Head of caudate nucleus (tissue), 42 donors: ENCODE results near the gene TTC27.
A peak's percentile ranks its signal among the peaks of the same experiment; 100 is the strongest.
"Not testable (repeated sequence)": the region's sequence is repeated elsewhere in the genome, so short reads cannot be mapped to it uniquely, and the experiment has no call there.

ENCODE experiments used
- DNase-seq, 42 donors: peaks; one replicate each; pipeline versions ENCODE4 v3.0.0 to v3.0.0-alpha.2; 2020 to 2021; ENCODE audit warnings: mixed read lengths in 7 of 42
- intact Hi-C: fragments of 100-400 bp; cut with DNase I; formaldehyde crosslinking; loops from one replicate; pipeline ENCODE4 v1.15.0; 2022

The TTC27 gene

GRCh38 chr2:32743480-32744236 is 115.8 kb downstream of the TTC27 start:
- DNase-seq = no peak
- intact Hi-C loops = no loop called here

- no peak for DNase-seq
- intact Hi-C loops = no loop called here
Measured at GRCh38 chr2:32745191-32745590, 117.3 kb downstream of the TTC27 start.

GRCh38 chr2:32745675-32746074 is 117.8 kb downstream of the TTC27 start:
- no peak for DNase-seq
- intact Hi-C loops = no loop called here

- intact Hi-C loops = no loop called here
- DNase-seq = no peak
Measured at GRCh38 chr2:32746669-32747068, 118.8 kb downstream of the TTC27 start.

GRCh38 chr2:32748158-32748557 is 120.3 kb downstream of the TTC27 start:
- DNase-seq = no peak
- intact Hi-C loops = no loop called here

- intact Hi-C loops = no loop called here
- no peak for DNase-seq
Measured at GRCh38 chr2:32750880-32751279, 123.0 kb downstream of the TTC27 start.

- DNase-seq = no peak
- intact Hi-C loops = no loop called here
Measured at GRCh38 chr2:32752205-32752604, 124.4 kb downstream of the TTC27 start.

GRCh38 chr2:32752952-32753351 is 125.1 kb downstream of the TTC27 start:
- intact Hi-C loops = no loop called here
- DNase-seq = no peak

- DNase-seq, intact Hi-C loops: not testable (repeated sequence)
Measured at GRCh38 chr2:32754676-32755075, 126.8 kb downstream of the TTC27 start.

- intact Hi-C loops = no loop called here
- no peak for DNase-seq
Measured at GRCh38 chr2:32755666-32756065, 127.8 kb downstream of the TTC27 start.

- intact Hi-C loops = no loop called here
- no peak for DNase-seq
Measured at GRCh38 chr2:32756074-32756727, 128.4 kb downstream of the TTC27 start.

GRCh38 chr2:32758232-32758631 is 130.4 kb downstream of the TTC27 start:
- DNase-seq = no peak
- intact Hi-C loops = no loop called here

- peak in 11 of 42 donors; percentile 9 to 39 (median 16) for DNase-seq
- intact Hi-C loops = no loop called here
Measured at GRCh38 chr2:32760628-32761027, 132.8 kb downstream of the TTC27 start.

- intact Hi-C loops = no loop called here
- DNase-seq = no peak
Measured at GRCh38 chr2:32768387-32769174, 140.7 kb downstream of the TTC27 start.

- intact Hi-C loops = loop anchor here (5.0 kb wide), 1 partner anchor 177 kb away; the partner anchor contains the start of gene LTBP1
- no peak for DNase-seq
Measured at GRCh38 chr2:32770360-32770759, 142.5 kb downstream of the TTC27 start.

GRCh38 chr2:32772638-32773447 is 145.0 kb downstream of the TTC27 start:
- intact Hi-C loops = loop anchor here (1.0 to 5.0 kb wide), 2 partner anchors 174 to 260 kb away; partner anchors contain the start of gene LTBP1
- DNase-seq = peak in 22 of 42 donors; percentile 5 to 67 (median 28)

- intact Hi-C loops = loop anchor here (1.0 to 5.0 kb wide), 2 partner anchors 174 to 260 kb away; partner anchors contain the start of gene LTBP1
Measured at GRCh38 chr2:32773448-32773808, 145.6 kb downstream of the TTC27 start.

GRCh38 chr2:32775954-32776353 is 148.1 kb downstream of the TTC27 start:
- intact Hi-C loops = no loop called here
- no peak for DNase-seq

More at GRCh38 chr2:32773448-32773808, 145.6 kb downstream of the TTC27 start:
- DNase-seq = no peak

GRCh38 chr2:32777714-32778113 is 149.9 kb downstream of the TTC27 start:
- intact Hi-C loops = no loop called here
- no peak for DNase-seq
